Gastroesophageal sphincter (tissue), 4 donors: ENCODE measurements around the gene DMRT1. TPM values are rescaled to one million over a fixed set of nuclear protein-coding genes. Genes with fewer than 3 reads are reported as not detected.

ENCODE experiments used
- ATAC-seq: fragments of 150-250 bp; one replicate; pipeline ENCODE4 v1.9.1; 2016; ENCODE audit warnings: mild to moderate bottlenecking, moderate library complexity
- H3K27ac ChIP-seq, 4 donors: fragments of 200-600 bp; sonication (generic) in 3 of 4; 1 replicate in 3 of 4; 2 replicates in 1 of 4; pipeline ENCODE4 v1.5.1; 2016 to 2019
- H3K27me3 ChIP-seq: fragments of 200-600 bp; sonication (generic); one replicate; pipeline ENCODE4 v1.5.1; 2019
- H3K36me3 ChIP-seq, 2 donors: fragments of 200-600 bp; sonication (generic); one replicate each; pipeline ENCODE4 v1.5.1; 2019; ENCODE audit warnings: control low read depth in 1 of 2
- H3K4me1 ChIP-seq, 3 donors: fragments of 200-600 bp; sonication (generic); 1 replicate in 2 of 3; 2 replicates in 1 of 3; pipeline ENCODE4 v1.5.1; 2016 to 2019; ENCODE audit warnings: control low read depth in 2 of 3
- H3K4me3 ChIP-seq, 2 donors: fragments of 200-600 bp; sonication (generic); one replicate each; pipeline ENCODE4 v1.5.1; 2019; ENCODE audit warnings: mild to moderate bottlenecking in 1 of 2, moderate library complexity in 1 of 2
- H3K9me3 ChIP-seq, 3 donors: fragments of 200-600 bp; sonication (generic); one replicate each; pipeline ENCODE4 v1.5.1; 2017 to 2019; ENCODE audit warnings: control low read depth in 2 of 3
- POLR2A ChIP-seq, 2 donors: fragments of 450-650 bp; IDR thresholded peaks; one replicate each; pipeline ENCODE4 v1.6.1; 2017; ENCODE audit warnings: antibody characterized with exemption in 2 of 2, mild to moderate bottlenecking in 2 of 2, moderate library complexity in 1 of 2
- whole genome bisulfite sequencing, 2 donors: methylation state at CpG; one replicate each; pipeline ENCODE4 v1.1.5; 2018; ENCODE audit warnings: low coverage in 1 of 2; 5-methylcytosine and 5-hydroxymethylcytosine counted together
- small RNA-seq, 4 donors: library from RNA; depleted of rRNA; stranded (forward); fragments of <200 nt; gene quantifications; one replicate each; pipeline ENCODE3, GENCODE V24; 2016
- total RNA-seq, 4 donors: library from RNA; depleted of rRNA; stranded (reverse); fragments of >200 nt; gene quantifications; one replicate each; pipeline ENCODE4 v1.1.0, GENCODE V29; 2016
- TF ChIP-seq, protein P1 (sequence below), 4 experiments: fragments of 200-600 bp in 2 of 4; fragments of 450-650 bp in 2 of 4; sonication (generic) in 1 of 4; IDR thresholded peaks; one replicate each; pipeline ENCODE4 v1.5.1; 2017 to 2019; ENCODE audit warnings: antibody characterized with exemption in 4 of 4, mild to moderate bottlenecking in 2 of 4, moderate library complexity in 2 of 4

Gene DMRT1
- total RNA-seq, 4 donors from 2014 or later, result not detected

- Histone ChIP-seq H3K4me1 (no peaks in the 10 kb centered on the region), H3K4me3 (no peak overlapping the region), H3K9me3 (peaks cover 0 to 16% (median 0%) of the 10 kb centered on the region in 3 donors), H3K27ac (no peak overlapping the region), H3K36me3 (no peaks in the 10 kb centered on the region), H3K27me3 (peaks cover 40% of the 10 kb centered on the region)
- no peak for ATAC-seq
- TF ChIP-seq POLR2A (IDR thresholded peaks at IDR 0.05), result no peak
- TF ChIP-seq, protein P1, sequence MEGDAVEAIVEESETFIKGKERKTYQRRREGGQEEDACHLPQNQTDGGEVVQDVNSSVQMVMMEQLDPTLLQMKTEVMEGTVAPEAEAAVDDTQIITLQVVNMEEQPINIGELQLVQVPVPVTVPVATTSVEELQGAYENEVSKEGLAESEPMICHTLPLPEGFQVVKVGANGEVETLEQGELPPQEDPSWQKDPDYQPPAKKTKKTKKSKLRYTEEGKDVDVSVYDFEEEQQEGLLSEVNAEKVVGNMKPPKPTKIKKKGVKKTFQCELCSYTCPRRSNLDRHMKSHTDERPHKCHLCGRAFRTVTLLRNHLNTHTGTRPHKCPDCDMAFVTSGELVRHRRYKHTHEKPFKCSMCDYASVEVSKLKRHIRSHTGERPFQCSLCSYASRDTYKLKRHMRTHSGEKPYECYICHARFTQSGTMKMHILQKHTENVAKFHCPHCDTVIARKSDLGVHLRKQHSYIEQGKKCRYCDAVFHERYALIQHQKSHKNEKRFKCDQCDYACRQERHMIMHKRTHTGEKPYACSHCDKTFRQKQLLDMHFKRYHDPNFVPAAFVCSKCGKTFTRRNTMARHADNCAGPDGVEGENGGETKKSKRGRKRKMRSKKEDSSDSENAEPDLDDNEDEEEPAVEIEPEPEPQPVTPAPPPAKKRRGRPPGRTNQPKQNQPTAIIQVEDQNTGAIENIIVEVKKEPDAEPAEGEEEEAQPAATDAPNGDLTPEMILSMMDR (IDR thresholded peaks at IDR 0.05), result peak in 1 of 4 experiments; percentile 36
- 20 to 22% methylated on average over 1 to 8 of the region's 10 CpGs for WGBS, 2 donors
Measured at GRCh38 chr9:1018121-1018520, 176.6 kb downstream of the DMRT1 start.

Small RNA genes within 50 kb of the gene (small RNA-seq; reads per million reads assigned to genes)
- gene RNU6-1073P, result 0 reads per million in 4 donors

Other genes starting within 250 kb of the DMRT1 start
- under 1 TPM in 1 of 4 donors, not detected in 3; 0.12 TPM for gene DMRT3, start 135.0 kb downstream of the DMRT1 start, total RNA-seq
- gene DMRT2, start 208.7 kb downstream of the DMRT1 start, total RNA-seq, result 1 to 10 TPM in 1 of 4 donors, under 1 TPM in 2, not detected in 1; 0.58 to 1.6 (median 0.62) TPM